Neural crest cell (in vitro differentiated cells): ENCODE measurements around the gene BCL2L11. TPM values are rescaled to one million over a fixed set of nuclear protein-coding genes. Genes with fewer than 3 reads are reported as not detected.

Experiments
- DNase-seq: peaks from one replicate; pipeline ENCODE4 v3.0.0; 2021; ENCODE audit warnings: low read depth, mixed read lengths, low spot score
- H3K27ac Mint-ChIP-seq: one replicate; pipeline ENCODE4 v1.8.0; 2021; ENCODE audit warnings: mild to moderate bottlenecking, mixed read lengths; ENCODE audit not compliant: unreplicated experiment
- H3K27me3 Mint-ChIP-seq: 2 replicates; pipeline ENCODE4 v1.8.0; 2021; ENCODE audit warnings: low read depth, mild to moderate bottlenecking, mixed read lengths
- H3K36me3 Mint-ChIP-seq: 2 replicates; pipeline ENCODE4 v1.8.0; 2021; ENCODE audit warnings: low read depth, mild to moderate bottlenecking, mixed read lengths
- H3K4me1 Mint-ChIP-seq: 2 replicates; pipeline ENCODE4 v1.8.0; 2021; ENCODE audit warnings: mixed read lengths
- H3K4me3 Mint-ChIP-seq: one replicate; pipeline ENCODE4 v1.8.0; 2021; ENCODE audit warnings: mild to moderate bottlenecking, mixed read lengths
- H3K9me3 Mint-ChIP-seq: 2 replicates; pipeline ENCODE4 v1.8.0; 2021; ENCODE audit warnings: mixed read lengths
- total RNA-seq: library from RNA; stranded (reverse); gene quantifications from 2 replicates; pipeline ENCODE4 v1.2.1, GENCODE V29; 2021
- TF ChIP-seq, protein P1 (sequence below): fragments of 200-600 bp; sonication (generic); conservative IDR thresholded peaks from 2 replicates; pipeline ENCODE4 v1.5.0; 2021; ENCODE audit warnings: antibody characterized with exemption, mild to moderate bottlenecking

The BCL2L11 gene
- total RNA-seq, 1 donor from 2014 or later, result 16.4 TPM

DNA sequence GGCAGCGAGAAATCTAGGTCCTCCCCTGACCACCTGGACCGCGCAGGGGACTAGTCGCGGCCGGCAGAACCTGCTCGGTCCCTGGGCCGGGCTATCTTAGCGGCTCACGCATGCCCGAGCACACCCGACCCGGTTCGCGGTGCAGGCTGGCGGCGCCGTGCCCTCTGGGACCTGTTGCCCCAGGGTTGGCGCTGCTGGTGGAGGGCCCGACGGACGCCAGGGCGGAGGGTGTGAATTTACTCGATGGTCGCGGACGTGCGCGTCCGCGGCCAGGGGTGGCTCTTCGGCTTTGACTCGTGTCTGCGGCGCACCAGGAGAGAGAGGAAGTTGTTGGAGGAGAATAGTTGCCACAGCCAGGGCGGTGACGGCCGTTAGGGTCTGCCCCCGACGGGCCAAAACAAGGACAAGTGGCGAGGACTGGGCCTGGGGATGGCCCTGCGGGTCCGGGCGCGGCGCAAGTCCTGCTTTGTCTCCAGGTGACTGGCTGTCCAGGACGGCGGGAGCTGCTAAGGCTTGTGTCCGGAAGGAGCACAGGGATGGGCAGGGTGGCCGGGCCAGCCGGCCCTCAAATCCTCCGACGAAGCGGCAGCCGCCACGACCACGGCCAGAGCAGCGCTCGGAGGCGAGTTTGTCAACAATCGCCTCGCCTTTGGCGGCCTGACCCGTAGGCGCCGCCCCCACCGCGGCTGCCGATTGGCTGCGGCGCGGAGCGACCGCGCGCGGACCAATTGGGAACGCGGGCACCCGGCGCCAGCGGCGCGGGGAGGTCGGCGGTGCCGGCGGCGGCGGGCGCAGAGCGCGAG is 1.3 kb downstream of the BCL2L11 start:
- peak; percentile 81 for DNase-seq
- TF ChIP-seq, protein P1, sequence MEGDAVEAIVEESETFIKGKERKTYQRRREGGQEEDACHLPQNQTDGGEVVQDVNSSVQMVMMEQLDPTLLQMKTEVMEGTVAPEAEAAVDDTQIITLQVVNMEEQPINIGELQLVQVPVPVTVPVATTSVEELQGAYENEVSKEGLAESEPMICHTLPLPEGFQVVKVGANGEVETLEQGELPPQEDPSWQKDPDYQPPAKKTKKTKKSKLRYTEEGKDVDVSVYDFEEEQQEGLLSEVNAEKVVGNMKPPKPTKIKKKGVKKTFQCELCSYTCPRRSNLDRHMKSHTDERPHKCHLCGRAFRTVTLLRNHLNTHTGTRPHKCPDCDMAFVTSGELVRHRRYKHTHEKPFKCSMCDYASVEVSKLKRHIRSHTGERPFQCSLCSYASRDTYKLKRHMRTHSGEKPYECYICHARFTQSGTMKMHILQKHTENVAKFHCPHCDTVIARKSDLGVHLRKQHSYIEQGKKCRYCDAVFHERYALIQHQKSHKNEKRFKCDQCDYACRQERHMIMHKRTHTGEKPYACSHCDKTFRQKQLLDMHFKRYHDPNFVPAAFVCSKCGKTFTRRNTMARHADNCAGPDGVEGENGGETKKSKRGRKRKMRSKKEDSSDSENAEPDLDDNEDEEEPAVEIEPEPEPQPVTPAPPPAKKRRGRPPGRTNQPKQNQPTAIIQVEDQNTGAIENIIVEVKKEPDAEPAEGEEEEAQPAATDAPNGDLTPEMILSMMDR, result no peak
- H3K4me1 Mint-ChIP-seq, result peaks cover 51% of the 10 kb centered on the region
- H3K27ac Mint-ChIP-seq, result no peak overlapping the region
- H3K4me3 Mint-ChIP-seq, result peak overlapping the region; percentile 95
- H3K27me3 Mint-ChIP-seq, result peaks cover 48% of the 10 kb centered on the region
- H3K36me3 Mint-ChIP-seq, result peaks cover 12% of the 10 kb centered on the region
- no peaks in the 10 kb centered on the region for H3K9me3 Mint-ChIP-seq

DNA sequence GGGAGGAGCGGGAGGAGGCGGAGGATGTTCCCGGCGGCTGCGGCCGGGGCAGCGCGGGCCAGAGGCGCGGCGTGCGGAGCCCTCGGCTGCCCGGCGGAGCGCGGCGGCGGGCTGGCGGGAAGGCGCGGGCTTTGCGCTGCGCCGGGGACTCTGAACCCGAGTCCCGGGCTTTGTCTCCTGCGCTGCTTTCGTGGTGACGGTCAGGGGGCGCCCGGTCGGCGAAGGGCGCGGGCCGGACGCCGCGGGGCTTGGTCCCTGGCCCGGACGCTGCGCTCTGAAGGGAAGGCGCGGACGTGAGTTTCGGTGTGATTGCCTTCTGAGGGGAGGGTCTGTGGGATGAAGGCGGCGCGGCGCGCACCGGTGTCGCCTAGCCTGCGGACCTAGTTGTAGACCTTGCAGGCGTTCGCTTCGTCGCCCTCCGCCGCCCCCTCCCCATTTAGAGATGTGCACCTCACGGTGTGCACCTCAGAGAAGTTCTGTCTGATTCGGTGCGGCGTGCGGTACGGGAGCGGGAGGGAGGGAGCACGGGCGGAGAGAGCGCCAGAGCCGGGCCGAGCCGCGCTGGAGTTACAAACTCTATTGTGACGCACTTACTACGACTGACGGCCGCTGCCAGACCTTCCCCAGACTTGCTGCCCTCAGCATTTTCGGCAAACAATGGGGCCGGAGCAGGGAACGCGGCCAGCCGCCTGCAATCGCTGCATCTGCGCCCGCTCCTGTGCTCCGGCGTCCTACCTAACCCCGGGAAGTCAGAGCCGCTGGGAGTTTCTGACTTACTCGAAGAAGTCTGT is 2.1 kb downstream of the BCL2L11 start:
- Mint-ChIP-seq H3K4me3 (peak overlapping the region; percentile 99), H3K27me3 (peaks cover 40% of the 10 kb centered on the region), H3K9me3 (no peaks in the 10 kb centered on the region), H3K27ac (peak overlapping the region; percentile 98), H3K36me3 (peaks cover 15% of the 10 kb centered on the region), H3K4me1 (peaks cover 51% of the 10 kb centered on the region)
- DNase-seq, result peak; percentile 71
- TF ChIP-seq, protein P1, result no peak

DNA sequence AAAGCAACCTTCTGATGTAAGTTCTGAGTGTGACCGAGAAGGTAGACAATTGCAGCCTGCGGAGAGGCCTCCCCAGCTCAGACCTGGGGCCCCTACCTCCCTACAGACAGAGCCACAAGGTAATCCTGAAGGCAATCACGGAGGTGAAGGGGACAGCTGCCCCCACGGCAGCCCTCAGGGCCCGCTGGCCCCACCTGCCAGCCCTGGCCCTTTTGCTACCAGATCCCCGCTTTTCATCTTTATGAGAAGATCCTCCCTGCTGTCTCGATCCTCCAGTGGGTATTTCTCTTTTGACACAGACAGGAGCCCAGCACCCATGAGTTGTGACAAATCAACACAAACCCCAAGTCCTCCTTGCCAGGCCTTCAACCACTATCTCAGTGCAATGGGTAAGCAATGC is 3.0 kb downstream of the BCL2L11 start:
- Mint-ChIP-seq H3K27ac (peak overlapping the region; percentile 78), H3K9me3 (no peaks in the 10 kb centered on the region), H3K27me3 (peaks cover 31% of the 10 kb centered on the region), H3K4me3 (peak overlapping the region; percentile 99), H3K36me3 (peaks cover 18% of the 10 kb centered on the region), H3K4me1 (peaks cover 45% of the 10 kb centered on the region)
- no peak for DNase-seq
- TF ChIP-seq, protein P1, result no peak

DNA sequence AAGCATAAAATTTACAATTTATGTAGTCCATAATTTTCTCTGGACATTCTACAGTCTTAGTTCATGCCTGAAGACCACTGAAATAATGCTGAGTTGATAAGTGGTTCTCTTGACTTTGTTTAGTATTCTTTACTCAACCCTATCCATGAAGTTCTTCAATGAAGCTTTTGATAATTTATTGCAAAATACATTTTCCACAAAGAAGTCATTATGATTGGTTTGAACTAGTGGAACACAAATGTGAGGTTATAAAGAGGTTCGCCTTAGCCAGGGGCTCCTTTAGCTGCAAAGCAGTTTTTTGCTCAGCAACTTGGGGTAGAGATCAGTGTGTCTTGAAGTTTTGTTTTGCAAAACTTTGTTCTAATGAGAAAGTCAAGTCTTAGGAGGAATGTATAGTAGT is 5.9 kb downstream of the BCL2L11 start:
- Mint-ChIP-seq H3K27ac (no peak overlapping the region), H3K36me3 (peaks cover 32% of the 10 kb centered on the region), H3K27me3 (peaks cover 8% of the 10 kb centered on the region), H3K4me3 (peak overlapping the region; percentile 8), H3K4me1 (peaks cover 42% of the 10 kb centered on the region), H3K9me3 (no peaks in the 10 kb centered on the region)
- TF ChIP-seq, protein P1, result no peak
- DNase-seq, result no peak

DNA sequence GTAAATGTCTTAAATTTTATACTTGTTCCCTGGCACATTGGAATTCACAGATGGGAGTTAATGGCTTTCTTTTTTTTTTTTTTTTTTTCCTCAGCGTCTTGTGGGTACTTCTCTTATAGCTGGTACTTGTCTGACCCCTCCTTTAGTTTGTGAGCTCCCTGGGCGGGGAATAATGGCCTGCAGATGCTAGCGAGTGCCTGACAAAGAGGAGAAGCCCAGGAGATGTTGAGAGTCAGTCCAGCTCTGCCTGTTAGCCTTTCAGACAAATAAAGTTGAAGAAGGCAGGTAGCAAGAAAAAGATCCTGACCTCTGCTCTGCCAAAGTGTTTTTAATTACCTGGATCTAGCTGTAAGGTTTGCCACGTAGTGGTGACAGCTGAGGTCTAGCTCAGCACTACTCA is 6.6 kb downstream of the BCL2L11 start:
- TF ChIP-seq, protein P1, result no peak
- Mint-ChIP-seq H3K27me3 (peaks cover 5% of the 10 kb centered on the region), H3K4me3 (peak overlapping the region; percentile 8), H3K36me3 (peaks cover 36% of the 10 kb centered on the region), H3K27ac (no peak overlapping the region), H3K4me1 (peaks cover 42% of the 10 kb centered on the region), H3K9me3 (no peaks in the 10 kb centered on the region)
- no peak for DNase-seq
